Neural progenitor cell (in vitro differentiated cells): ENCODE measurements around the gene EPHB2.

Source experiments
- EZH2 ChIP-seq: fragments of 200-600 bp; sonication (generic); IDR thresholded peaks from 2 replicates; pipeline ENCODE4 v1.6.1; 2017; ENCODE audit warnings: antibody characterized with exemption, mild to moderate bottlenecking, moderate library complexity
- EZH2phosphoT487 ChIP-seq: fragments of 200-600 bp; sonication (generic); IDR thresholded peaks from 2 replicates; pipeline ENCODE4 v1.6.1; 2017; ENCODE audit warnings: antibody characterized with exemption
- TF ChIP-seq, protein P1 (sequence below): fragments of 200-600 bp; sonication (generic); IDR thresholded peaks from 2 replicates; pipeline ENCODE4 v1.5.1; 2017; ENCODE audit warnings: antibody characterized with exemption, mild to moderate bottlenecking

DNA sequence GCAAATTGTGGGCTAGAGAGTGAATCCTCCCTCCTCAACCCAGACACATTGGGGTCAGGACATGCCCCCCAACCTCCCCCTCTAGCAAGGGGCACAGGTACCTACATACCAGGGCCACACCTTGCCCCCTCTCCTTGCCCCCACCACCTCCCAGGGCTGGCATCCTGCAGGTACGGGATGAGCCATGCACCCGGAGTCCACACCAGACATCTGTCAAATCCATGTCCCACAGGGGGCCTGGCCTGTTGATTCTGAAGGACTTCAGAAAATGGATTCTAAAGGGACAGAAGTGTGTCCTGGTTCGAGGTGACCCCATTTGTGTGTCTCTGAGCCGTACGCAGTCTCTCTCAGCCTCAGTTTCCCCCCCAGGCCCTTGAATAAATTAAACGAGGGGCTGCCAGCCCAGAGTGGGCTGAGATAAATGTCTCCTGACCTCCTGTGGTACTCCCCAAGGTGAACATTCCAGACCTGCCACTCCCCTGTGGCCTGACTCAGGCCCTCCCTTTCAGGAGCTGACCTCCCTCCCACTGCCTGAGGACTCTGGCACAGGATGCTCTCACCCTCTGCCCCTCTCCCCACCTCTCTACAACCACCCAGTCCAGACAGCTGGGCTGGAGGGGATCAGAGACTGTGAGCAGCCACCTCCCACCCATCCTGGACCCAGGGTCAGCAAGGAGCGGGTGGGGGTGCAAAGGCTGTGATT lies 94.5 kb downstream of the EPHB2 start:
- TF ChIP-seq EZH2: no peak
- TF ChIP-seq, protein P1, sequence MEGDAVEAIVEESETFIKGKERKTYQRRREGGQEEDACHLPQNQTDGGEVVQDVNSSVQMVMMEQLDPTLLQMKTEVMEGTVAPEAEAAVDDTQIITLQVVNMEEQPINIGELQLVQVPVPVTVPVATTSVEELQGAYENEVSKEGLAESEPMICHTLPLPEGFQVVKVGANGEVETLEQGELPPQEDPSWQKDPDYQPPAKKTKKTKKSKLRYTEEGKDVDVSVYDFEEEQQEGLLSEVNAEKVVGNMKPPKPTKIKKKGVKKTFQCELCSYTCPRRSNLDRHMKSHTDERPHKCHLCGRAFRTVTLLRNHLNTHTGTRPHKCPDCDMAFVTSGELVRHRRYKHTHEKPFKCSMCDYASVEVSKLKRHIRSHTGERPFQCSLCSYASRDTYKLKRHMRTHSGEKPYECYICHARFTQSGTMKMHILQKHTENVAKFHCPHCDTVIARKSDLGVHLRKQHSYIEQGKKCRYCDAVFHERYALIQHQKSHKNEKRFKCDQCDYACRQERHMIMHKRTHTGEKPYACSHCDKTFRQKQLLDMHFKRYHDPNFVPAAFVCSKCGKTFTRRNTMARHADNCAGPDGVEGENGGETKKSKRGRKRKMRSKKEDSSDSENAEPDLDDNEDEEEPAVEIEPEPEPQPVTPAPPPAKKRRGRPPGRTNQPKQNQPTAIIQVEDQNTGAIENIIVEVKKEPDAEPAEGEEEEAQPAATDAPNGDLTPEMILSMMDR: no peak
- no peak for TF ChIP-seq EZH2phosphoT487
